HCT116 (cell line): Measurements from ENCODE around the gene BPIFB4.

ENCODE experiments used
- ATF3 ChIP-seq: IDR thresholded peaks from 2 replicates; pipeline ENCODE4 v1.6.1; 2012
- CEBPB ChIP-seq: IDR thresholded peaks from 2 replicates; pipeline ENCODE4 v1.6.1; 2012; ENCODE audit warnings: low read depth
- CTCF ChIP-seq, 3 experiments: fragments of 200-600 bp in 1 of 3; sonication (generic) in 1 of 3; IDR thresholded peaks in 2 of 3; conservative IDR thresholded peaks in 1 of 3; 2 replicates each; pipeline ENCODE4 v1.5.1; 2012 to 2017; ENCODE audit warnings: low read depth in 2 of 3, low read length in 2 of 3, antibody characterized with exemption in 1 of 3, borderline replicate concordance in 1 of 3, control low read depth in 1 of 3, mild to moderate bottlenecking in 1 of 3, mixed read lengths in 1 of 3, mixed run types in 1 of 3, moderate library complexity in 1 of 3; ENCODE audit not compliant: insufficient read depth in 1 of 3
- ELF1 ChIP-seq: IDR thresholded peaks from 2 replicates; pipeline ENCODE4 v1.6.1; 2012; ENCODE audit warnings: low read depth, borderline replicate concordance
- EZH2phosphoT487 ChIP-seq: fragments of 200-600 bp; IDR thresholded peaks from 2 replicates; pipeline ENCODE4 v1.6.1; 2018; ENCODE audit warnings: antibody characterized with exemption, borderline replicate concordance
- POLR2A ChIP-seq: IDR thresholded peaks from 2 replicates; pipeline ENCODE4 v1.7.0; 2011; ENCODE audit warnings: borderline replicate concordance; ENCODE audit not compliant: insufficient read depth, insufficient read length; ENCODE audit errors: extremely low read depth
- POLR2AphosphoS5 ChIP-seq: IDR thresholded peaks from 2 replicates; pipeline ENCODE4 v1.6.1; 2011; ENCODE audit warnings: mild to moderate bottlenecking, low read depth, low read length, moderate library complexity
- REST ChIP-seq: IDR thresholded peaks from 2 replicates; pipeline ENCODE4 v1.6.1; 2012; ENCODE audit warnings: low read depth
- SIN3A ChIP-seq: IDR thresholded peaks from 2 replicates; pipeline ENCODE4 v1.6.1; 2012; ENCODE audit warnings: low read depth
- ZFX ChIP-seq: fragments of 450-650 bp; IDR thresholded peaks from 2 replicates; pipeline ENCODE4 v1.6.1; 2017

GRCh38 chr20:33154252-33154651 lies 74.8 kb downstream of the BPIFB4 start:
- no peak for TF ChIP-seq CTCF (IDR thresholded peaks at IDR 0.05 in 2 of 3, conservative IDR thresholded peaks at IDR 0.05 in 1 of 3; ENCODE audit: borderline replicate concordance in 1 of 3, insufficient read depth in 1 of 3, low read depth in 2 of 3, low read length in 2 of 3)
- no peak for TF ChIP-seq ELF1
- no peak for TF ChIP-seq POLR2A
- no peak for TF ChIP-seq ZFX
- TF ChIP-seq SIN3A: no peak
- TF ChIP-seq CEBPB: no peak
- TF ChIP-seq ATF3: no peak
- no peak for TF ChIP-seq REST
- no peak for TF ChIP-seq EZH2phosphoT487
- TF ChIP-seq POLR2AphosphoS5: no peak
